Activated T-cell treated with anti-CD3 and anti-CD28 coated beads, Interleukin-2, amount 50 U/mL, for 24 hours (primary cell): ENCODE results near the gene RAC2.

Experiments used
- DNase-seq: peaks from one replicate; pipeline ENCODE4 v3.0.0-alpha.2; 2020
- H3K27ac Mint-ChIP-seq: 2 replicates; pipeline ENCODE4 v1.8.0; 2020; ENCODE audit warnings: mild to moderate bottlenecking, mixed read lengths
- H3K27me3 Mint-ChIP-seq: 2 replicates; pipeline ENCODE4 v1.8.0; 2020; ENCODE audit warnings: mixed read lengths
- H3K36me3 Mint-ChIP-seq: 2 replicates; pipeline ENCODE4 v1.8.0; 2020; ENCODE audit warnings: low read depth, mixed read lengths
- H3K4me1 Mint-ChIP-seq: 2 replicates; pipeline ENCODE4 v1.8.0; 2020; ENCODE audit warnings: low read depth, mixed read lengths
- H3K4me3 Mint-ChIP-seq: 2 replicates; pipeline ENCODE4 v1.8.0; 2020; ENCODE audit warnings: mild to moderate bottlenecking, moderate library complexity, mixed read lengths
- H3K9me3 Mint-ChIP-seq: 2 replicates; pipeline ENCODE4 v1.8.0; 2020; ENCODE audit warnings: mixed read lengths

Gene RAC2

DNA sequence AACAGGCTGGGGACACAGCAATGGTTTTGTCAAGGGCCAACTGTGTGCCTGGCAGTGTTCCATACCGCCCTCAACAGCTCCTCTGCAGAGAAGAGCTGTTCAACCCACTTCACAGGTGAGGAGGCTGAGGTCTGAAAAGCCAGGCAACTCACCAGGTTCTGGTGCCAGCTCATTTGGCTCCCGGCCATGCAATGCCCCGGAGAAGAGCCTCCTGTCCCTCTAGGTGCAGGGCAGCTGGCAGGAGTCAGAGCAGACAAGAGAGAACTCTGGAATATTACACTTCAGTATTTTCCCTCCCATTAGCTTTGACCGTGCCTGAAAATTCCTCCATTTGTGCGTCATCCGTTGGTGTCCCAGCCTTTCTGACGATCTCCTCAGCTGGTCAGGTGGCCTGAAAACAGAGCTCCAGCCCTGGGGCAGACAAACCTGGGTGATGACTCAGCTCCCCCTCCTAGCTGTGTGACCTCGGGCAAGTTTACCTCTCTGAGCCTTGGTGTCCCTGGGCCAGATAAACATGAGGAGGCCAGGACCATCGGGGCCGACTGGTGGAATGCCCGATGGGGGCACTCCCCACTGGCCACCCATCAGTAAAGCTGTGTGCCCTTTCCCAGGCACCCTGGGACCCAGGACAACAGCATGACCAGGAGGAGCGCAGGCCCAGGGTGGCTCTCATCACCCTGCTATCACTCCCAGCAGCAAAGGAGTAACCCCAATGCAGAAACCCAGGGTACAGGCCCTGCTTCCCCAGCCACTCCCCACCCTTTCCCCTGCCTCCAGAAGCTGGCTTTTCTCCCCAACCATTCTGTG, 46.4 kb downstream of the RAC2 start:
- peaks cover 76% of the 10 kb centered on the region for H3K4me1 Mint-ChIP-seq
- H3K27ac Mint-ChIP-seq: peak overlapping the region; percentile 97
- peaks cover 2% of the 10 kb centered on the region for H3K36me3 Mint-ChIP-seq
- peak overlapping the region; percentile 85 for H3K4me3 Mint-ChIP-seq
- no peaks in the 10 kb centered on the region for H3K9me3 Mint-ChIP-seq
- H3K27me3 Mint-ChIP-seq: no peaks in the 10 kb centered on the region
- DNase-seq: peak; percentile 48

DNA sequence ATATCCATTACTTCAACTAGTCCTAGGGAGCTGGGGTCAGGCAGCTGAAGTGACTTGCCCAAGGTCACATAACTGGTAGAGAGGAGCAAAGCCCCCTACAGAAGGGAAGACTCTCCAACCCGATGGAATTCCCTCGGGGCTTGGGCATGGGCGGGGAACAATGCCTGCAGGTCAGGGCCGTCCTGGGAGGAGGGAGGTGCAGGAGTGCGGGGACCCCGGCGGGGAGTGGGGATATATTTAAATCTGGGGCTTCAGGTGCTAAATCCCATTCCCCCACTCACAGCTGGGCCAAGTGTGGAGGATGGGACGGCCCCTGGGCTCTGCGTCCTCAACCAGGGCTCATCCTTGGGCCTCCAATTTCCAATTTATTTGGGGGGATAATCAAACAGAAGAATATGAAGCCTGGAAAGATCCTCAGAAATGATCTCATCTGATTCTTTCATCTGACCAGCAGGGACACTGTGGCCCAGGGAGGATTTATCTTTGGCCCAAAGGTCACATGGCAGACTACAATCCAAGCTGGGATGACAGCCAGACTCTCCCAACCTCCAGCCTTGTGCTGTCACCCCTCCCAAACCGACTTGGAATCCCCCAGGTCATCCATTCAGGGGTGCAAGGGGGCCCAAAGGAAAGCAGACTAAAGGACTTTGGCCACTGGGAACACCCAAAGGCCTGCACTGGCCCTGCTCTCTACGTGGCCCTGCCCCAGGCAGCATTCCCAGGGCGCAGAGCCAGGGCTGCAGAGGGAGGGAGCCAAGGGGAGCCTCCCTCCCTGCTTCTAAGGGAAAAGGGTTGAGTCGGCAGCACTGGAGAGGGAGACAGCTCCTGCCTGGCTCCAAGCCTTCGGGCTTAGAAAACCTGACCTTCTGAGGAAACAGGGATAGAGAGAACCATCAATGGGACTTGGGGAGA, 47.3 kb downstream of the RAC2 start:
- H3K27me3 Mint-ChIP-seq: no peaks in the 10 kb centered on the region
- peaks cover 4% of the 10 kb centered on the region for H3K36me3 Mint-ChIP-seq
- peak; percentile 30 for DNase-seq
- peaks cover 76% of the 10 kb centered on the region for H3K4me1 Mint-ChIP-seq
- H3K9me3 Mint-ChIP-seq: no peaks in the 10 kb centered on the region
- H3K27ac Mint-ChIP-seq: peak overlapping the region; percentile 97
- no peak overlapping the region for H3K4me3 Mint-ChIP-seq

DNA sequence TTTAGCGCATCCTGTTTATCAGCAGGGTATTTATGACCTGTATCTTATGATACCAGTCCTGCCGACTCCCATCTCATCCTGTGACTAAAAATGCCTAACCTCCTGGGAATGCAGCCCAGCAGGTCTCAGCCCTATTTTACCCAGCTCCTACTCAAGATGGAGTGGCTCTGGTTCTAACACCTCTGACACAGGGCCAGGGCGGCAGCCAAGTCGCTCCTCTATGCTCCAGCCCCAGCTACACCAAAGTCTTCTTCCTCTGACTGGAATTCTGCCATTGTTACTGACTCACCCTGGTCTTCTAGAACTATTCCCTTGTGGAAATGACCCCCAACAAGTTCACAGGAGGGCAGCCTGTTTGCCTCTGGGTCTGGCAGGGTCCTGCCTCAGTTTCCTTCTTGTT, 48.1 kb downstream of the RAC2 start:
- peak; percentile 25 for DNase-seq
- peaks cover 4% of the 10 kb centered on the region for H3K36me3 Mint-ChIP-seq
- H3K4me1 Mint-ChIP-seq: peaks cover 72% of the 10 kb centered on the region
- no peaks in the 10 kb centered on the region for H3K27me3 Mint-ChIP-seq
- no peak overlapping the region for H3K27ac Mint-ChIP-seq
- H3K9me3 Mint-ChIP-seq: no peaks in the 10 kb centered on the region
- H3K4me3 Mint-ChIP-seq: no peak overlapping the region

DNA sequence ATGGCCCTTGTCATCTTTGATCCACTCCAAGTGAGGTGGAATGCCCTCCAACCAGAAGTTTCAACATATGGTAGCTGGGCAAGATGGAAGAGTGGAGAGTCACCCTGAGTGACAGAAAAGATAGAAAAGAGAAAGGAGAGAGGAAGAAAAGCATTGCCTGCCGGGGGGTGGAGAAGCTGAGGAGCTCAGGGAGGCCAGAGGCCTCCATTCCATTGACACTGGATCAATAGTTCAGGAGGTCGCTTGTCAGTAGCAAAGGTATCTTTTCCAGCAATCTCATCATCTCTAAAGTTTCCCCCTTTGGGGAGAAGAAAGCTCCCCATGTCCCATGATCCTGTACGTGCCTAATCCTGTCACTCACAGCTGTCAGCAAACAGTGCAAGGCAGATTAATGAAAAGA, 49.3 kb downstream of the RAC2 start:
- H3K27me3 Mint-ChIP-seq: no peaks in the 10 kb centered on the region
- H3K9me3 Mint-ChIP-seq: no peaks in the 10 kb centered on the region
- H3K27ac Mint-ChIP-seq: peak overlapping the region; percentile 65
- peak; percentile 18 for DNase-seq
- peaks cover 63% of the 10 kb centered on the region for H3K4me1 Mint-ChIP-seq
- H3K36me3 Mint-ChIP-seq: peaks cover 11% of the 10 kb centered on the region
- H3K4me3 Mint-ChIP-seq: no peak overlapping the region

DNA sequence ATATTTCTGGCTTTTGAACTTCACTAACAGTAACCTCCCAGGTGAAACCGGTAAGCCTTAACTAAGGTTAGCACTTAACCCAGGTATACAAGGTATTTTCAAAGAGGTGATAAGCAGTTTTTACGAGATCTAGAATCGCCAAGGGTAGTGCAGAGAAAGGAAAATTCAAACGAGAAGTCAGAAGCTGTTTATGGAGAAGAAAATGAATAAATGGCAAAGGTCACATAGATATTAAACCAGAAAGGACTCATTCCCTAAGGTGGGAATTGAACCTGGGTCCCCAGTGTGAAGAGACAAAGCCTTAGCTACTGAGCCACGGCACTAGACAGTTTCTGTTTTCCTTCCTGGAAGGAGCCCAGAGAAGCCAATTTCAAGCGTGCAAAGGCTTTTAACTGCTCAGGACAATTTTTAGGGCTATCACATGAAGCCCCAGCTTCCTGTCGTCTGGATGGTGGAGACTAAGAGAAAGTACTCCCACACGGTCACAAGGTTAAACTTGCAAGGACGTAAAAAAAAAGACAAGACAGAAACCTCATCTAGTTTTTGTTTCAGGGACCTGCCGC, 50.4 kb downstream of the RAC2 start:
- Mint-ChIP-seq H3K4me1 (peaks cover 67% of the 10 kb centered on the region), H3K27ac (peak overlapping the region; percentile 71), H3K27me3 (no peaks in the 10 kb centered on the region), H3K36me3 (peaks cover 12% of the 10 kb centered on the region), H3K4me3 (peak overlapping the region; percentile 43), H3K9me3 (no peaks in the 10 kb centered on the region)
- peak; percentile 69 for DNase-seq

DNA sequence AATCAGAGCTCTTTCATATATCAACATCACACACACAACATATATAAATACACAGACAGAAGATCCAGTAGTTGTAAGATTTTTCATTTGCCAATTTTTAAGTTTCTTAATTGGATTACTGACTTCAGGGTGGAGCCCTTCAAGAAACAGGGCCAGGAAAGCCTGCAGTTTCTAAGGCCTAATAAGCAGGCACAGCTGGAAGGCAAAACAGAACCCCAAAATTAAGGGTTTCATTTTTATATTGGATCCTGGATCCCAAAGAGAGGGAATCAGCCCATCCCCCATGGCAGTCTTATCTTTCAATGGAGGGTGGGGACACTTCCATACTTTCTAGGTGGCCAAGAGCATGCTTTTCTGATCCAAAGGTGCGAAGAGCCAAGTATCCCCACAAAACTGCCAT, 51.3 kb downstream of the RAC2 start:
- Mint-ChIP-seq H3K36me3 (peaks cover 12% of the 10 kb centered on the region), H3K4me3 (no peak overlapping the region), H3K9me3 (no peaks in the 10 kb centered on the region), H3K4me1 (peaks cover 70% of the 10 kb centered on the region), H3K27me3 (no peaks in the 10 kb centered on the region), H3K27ac (no peak overlapping the region)
- DNase-seq: no peak

DNA sequence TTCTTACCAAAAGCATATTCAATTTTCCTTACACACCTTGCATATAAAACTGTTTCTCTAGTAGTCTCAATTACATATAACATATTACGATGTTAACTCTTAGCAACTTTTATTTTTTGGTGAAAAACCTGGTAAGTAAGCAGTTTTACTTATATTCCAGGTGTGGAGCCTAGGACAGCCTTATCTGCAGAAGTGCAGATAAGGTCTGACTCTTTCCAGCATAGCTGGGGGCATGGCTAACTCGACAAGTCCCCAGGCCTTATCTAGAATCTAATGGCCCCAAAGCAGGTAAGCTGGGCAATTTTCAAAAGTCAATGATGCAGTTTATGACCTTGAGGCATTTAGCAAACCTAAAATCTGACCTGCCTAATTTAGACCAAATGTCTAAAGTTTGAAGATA, 51.9 kb downstream of the RAC2 start:
- Mint-ChIP-seq H3K27me3 (no peaks in the 10 kb centered on the region), H3K4me1 (peaks cover 70% of the 10 kb centered on the region), H3K27ac (no peak overlapping the region)

DNA sequence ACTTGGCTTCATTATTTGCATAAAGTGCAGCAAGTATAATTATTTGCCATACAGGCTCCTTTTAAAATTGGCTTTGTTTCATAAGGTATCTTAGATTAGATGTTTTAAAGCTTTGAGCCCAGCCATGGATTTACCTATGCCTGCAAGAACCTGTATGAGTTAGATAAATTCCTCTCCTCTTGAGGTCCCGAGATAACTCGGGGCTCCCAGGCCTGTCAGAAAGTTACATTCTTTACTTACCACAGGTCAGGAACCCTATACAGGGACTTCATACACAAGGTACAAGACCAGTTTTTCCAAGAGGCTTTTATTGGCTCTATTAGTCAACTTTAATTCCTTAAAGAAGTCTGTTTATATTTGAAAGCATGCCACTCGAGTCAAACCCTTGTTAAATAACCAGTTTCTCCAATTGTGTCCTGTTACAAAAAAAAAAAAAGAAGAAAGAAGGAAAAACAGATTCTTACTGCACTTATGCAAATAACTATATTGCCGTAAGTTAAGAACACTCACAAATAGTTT, 53.7 kb downstream of the RAC2 start:
- Mint-ChIP-seq H3K27ac (no peak overlapping the region), H3K27me3 (no peaks in the 10 kb centered on the region), H3K4me3 (no peak overlapping the region), H3K36me3 (peaks cover 12% of the 10 kb centered on the region), H3K4me1 (peaks cover 68% of the 10 kb centered on the region), H3K9me3 (no peaks in the 10 kb centered on the region)
- no peak for DNase-seq

More for the DNA sequence above, 51.9 kb downstream of the RAC2 start:
- H3K36me3 Mint-ChIP-seq: peaks cover 12% of the 10 kb centered on the region
- H3K9me3 Mint-ChIP-seq: no peaks in the 10 kb centered on the region
- no peak overlapping the region for H3K4me3 Mint-ChIP-seq
- no peak for DNase-seq

DNA sequence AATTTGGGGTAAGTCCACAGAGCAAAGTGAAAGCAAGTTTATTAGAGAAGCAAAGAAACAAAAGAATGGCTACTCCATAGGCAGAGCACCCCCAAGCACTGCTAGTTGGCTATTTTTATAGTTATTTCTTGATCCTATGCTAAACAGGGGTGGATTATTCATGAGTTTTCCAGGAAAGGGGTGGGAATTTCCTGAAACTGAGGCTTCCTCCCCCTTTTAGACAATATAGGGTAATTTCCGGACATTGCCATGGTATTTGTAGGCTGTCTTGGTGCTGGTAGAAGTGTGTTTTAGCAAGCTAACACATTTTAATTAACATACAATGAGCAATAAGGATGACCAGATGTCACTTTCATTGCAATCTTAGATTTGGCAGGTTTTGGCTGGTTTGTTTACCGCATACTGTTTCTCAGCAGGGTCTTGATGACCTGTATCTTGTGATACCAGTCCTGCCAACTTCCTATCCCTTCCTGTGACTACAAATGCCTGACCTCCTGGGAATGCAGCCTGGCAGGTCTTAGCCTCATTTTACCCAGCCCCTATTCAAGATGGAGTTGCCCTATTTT, 55.1 kb downstream of the RAC2 start:
- H3K9me3 Mint-ChIP-seq: no peaks in the 10 kb centered on the region
- no peaks in the 10 kb centered on the region for H3K27me3 Mint-ChIP-seq
- no peak overlapping the region for H3K4me3 Mint-ChIP-seq
- H3K4me1 Mint-ChIP-seq: peaks cover 61% of the 10 kb centered on the region
- peaks cover 12% of the 10 kb centered on the region for H3K36me3 Mint-ChIP-seq
- H3K27ac Mint-ChIP-seq: peak overlapping the region; percentile 56
- no peak for DNase-seq

DNA sequence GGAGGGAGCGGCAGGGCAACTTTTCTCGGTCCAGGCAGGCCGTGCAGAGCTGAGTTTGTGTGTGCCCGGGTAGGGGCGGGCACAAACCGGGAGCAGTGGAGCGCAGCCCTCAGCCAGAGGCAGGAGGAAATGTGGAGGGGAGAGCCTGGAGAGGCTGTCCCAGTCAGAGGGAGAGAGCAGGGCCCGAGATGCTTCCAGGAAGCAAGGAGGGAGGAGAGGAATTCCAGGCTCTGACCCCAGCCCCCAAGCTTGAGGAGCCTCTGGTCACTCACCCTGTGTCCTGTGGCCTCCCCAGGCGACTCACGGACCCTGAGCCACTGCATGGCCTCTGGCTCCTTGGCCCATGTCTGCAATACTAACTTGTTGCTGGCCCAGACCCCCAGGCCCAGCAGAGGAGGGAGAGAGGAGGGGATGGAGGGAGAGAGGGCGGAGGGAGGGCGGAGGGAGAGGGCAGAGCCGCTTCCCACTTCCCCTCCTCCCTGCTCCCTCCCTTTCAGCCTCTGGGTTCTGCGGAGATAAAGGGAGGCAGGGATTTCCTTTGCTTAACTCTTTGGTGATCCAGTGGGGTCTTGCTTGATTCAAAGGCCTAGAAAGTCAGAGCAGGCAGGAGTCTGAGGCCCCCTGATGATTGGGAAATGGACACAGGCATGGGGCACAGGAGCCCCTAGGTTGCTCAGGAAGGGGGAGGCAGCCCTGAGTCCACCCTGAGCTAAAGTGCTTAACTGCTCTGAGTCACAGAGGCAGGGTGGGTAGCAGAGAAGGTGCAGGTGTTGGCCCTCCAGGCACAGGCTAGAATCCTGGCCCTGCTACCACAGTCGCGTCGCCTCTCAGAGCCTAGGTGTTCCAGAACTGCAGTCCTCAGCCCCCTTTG, 55.9 kb downstream of the RAC2 start, which contains the start of gene C1QTNF6:
TSS of gene C1QTNF6 (minus strand) at position 357 of the 871 bp plus-strand sequence. CDS start at position 323, 34 bp downstream.
- Mint-ChIP-seq H3K4me3 (no peak within 1 kb of the TSS), H3K36me3 (peaks cover 11% of the 10 kb centered on the region), H3K9me3 (no peaks in the 10 kb centered on the region), H3K27me3 (no peaks in the 10 kb centered on the region), H3K27ac (peak within 1 kb of the TSS; percentile 56), H3K4me1 (peaks cover 60% of the 10 kb centered on the region)
- DNase-seq: no peak

DNA sequence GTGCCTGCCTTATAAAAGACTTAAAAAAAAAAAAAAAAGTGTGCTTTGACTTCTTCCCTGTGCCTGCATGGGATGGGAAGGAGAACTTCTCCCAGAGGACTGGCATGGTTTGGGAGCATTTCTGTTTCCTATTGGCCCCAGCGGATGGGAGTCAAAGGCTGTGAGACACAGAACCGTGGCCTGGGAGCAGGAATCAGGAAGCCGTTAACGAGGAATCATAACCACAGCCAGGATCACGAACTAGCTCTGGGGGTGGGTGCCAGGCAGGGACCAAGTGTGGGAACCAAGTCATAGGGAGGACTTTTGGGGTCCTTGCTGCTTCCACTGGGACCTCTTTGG, 56.5 kb downstream of the RAC2 start:
- H3K9me3 Mint-ChIP-seq: no peaks in the 10 kb centered on the region
- no peak overlapping the region for H3K27ac Mint-ChIP-seq
- H3K4me3 Mint-ChIP-seq: no peak overlapping the region
- no peak for DNase-seq
- H3K4me1 Mint-ChIP-seq: peaks cover 59% of the 10 kb centered on the region
- H3K36me3 Mint-ChIP-seq: peaks cover 10% of the 10 kb centered on the region
- H3K27me3 Mint-ChIP-seq: no peaks in the 10 kb centered on the region

DNA sequence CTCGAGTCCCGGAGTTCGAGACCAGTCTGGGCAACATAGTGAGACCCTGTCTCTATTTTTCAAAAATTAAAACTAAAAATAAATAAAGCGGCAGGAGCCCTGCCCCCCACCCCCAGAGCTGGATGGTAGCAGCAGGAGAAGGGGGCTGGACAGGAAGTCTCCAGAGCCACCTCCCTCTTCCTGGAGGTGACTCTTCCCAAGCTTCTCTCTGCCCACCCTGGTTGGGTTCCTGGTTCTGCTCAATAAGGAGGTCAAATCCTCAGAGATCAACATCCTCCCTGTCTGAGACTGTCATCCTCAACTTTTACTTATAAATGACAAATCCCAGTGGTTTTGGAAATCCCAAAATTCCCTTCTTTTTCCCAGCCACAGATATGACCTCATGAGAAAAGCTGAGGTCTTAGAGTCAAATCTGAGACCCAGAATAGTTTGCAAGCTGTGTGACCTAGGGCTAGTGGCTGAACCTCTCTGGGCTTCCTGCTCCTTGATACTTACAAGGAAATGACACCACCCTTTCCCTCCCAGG, 57.0 kb downstream of the RAC2 start:
- DNase-seq: no peak
- Mint-ChIP-seq H3K27me3 (no peaks in the 10 kb centered on the region), H3K4me3 (peak overlapping the region; percentile 54), H3K27ac (peak overlapping the region; percentile 87), H3K36me3 (peaks cover 8% of the 10 kb centered on the region), H3K4me1 (peaks cover 58% of the 10 kb centered on the region), H3K9me3 (no peaks in the 10 kb centered on the region)

DNA sequence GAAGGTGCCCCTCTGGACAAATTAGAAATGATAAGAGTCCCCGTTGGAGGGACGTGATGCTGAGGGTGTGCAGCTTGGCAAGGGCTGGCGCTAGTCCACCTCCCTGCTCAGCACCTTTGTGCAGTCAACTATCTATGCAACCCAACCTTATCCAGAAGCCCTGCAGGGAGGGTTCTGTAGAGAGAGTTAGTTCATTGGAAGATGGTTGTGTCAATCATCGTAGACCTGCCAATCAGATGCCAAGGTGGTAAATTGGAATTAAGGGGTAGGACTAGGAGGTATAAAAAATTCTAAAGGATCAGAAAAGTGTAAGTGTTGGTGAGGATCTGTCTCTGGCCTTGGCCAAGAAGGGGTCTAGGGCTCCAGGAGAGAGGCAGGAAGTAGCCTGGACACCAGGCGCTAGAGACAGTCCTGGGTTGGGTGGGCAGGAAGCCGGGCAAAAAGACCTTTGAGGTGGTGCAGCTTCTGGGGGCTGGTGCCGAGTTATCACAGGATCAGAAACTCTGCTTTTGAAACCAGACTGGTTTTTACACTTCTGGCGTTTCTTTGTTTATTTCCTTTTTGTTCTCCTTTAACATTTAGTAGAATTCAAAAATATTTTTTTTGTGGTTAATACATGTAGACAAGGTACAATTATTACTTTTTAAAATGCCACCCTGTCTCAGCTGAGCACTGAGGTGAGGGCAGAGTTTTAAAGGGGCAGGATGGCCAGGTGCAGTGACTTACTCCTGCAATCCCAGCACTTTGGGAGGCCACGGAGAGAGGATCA, 57.7 kb downstream of the RAC2 start:
- Mint-ChIP-seq H3K4me1 (peaks cover 59% of the 10 kb centered on the region), H3K27me3 (no peaks in the 10 kb centered on the region), H3K4me3 (peak overlapping the region; percentile 54), H3K9me3 (no peaks in the 10 kb centered on the region), H3K36me3 (peaks cover 8% of the 10 kb centered on the region), H3K27ac (peak overlapping the region; percentile 87)
- DNase-seq: peak; percentile 67
